Activated CD8-positive, alpha-beta memory T cell treated with anti-CD3 and anti-CD28 coated beads for 24 hours (primary cell): Measurements from ENCODE around the gene CPNE8.
"Not testable (repeated sequence)": the region's sequence is repeated elsewhere in the genome, so short reads cannot be mapped to it uniquely, and the experiment has no call there.

Experiments used
- DNase-seq: peaks from one replicate; pipeline ENCODE4 v3.0.0-alpha.2; 2020

The CPNE8 gene

DNA sequence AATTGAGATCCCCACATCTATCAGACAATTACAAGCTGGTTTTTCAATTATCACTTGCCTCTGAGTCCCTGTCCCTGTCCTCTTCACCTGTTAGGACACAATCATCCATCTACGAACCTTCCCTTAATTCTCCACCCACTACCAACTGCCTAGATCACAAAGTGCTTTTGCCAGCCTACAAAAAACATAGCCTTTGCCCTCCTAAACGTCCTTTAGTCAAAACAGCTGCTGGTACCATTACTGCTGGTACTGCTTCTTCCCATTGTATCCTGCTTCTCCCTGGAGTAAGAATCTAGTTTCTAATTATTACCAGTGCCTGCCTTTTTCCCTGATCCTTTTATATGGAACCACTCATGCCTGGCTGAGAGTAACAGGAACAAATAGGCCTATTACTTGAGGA lies 82.1 kb downstream of the CPNE8 start:
- DNase-seq: no peak

DNA sequence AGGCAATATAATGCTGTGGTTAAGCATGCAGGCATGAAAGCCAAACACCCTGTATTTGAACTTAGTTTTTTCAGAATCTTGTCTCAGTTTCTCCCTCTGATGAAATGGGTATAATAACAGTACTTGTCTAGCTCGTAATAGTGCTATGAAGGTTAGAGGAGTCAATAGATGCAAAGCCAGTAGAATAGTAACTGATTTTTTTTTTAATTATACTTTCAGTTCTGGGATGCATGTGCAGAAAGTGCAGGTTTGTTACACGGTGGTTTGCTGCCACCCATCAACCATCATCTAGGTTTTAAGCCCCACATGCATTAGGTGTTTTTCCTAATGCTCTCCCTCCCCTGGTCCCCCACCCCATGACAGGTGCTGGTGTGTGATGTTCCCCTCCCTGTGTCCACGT lies 87.4 kb downstream of the CPNE8 start:
- DNase-seq: no peak

DNA sequence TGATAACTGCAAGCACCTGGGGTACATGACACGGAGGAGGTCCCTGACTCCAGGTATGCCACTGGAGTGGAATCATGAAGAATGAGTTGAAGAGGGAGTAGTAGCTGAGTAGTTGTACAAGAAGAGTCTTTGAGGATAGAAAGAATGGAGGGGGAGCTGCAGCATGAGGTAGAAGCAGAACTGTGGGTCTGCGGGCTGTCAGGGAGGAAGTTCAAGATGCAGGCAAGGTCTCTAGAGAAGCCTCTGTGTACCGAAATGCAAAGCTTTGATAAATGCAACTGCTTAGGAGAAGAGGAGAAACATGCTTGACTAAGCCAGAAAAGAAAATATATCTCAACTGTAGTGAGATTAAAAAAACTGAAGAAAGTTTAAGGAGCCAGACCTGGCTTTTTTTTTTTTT lies 91.5 kb downstream of the CPNE8 start:
- no peak for DNase-seq

DNA sequence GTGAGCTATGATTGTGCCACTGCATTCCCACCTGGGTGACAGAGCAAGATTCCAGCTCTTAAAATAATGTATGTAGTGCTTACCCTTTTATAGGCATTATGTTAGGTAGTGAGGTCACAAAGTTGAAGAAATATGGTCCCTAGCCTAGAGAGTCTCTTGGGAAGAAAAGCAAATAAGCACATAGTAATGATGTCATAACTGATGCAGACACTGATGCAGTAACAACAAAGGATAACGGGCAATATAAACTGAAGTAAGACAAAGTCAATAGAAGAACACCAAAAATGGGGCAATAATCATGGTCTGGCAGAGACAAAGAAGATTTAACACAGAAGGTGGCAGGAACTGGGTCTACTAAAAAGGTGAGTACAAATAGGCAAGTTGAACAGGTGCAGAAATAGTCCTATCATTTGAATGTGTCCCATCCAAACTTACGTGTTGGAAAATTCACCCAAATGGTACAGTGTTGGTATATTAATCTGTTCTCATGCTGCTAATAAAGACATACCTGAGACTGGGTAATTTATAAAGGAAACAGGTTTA lies 93.5 kb downstream of the CPNE8 start:
- DNase-seq: no peak

DNA sequence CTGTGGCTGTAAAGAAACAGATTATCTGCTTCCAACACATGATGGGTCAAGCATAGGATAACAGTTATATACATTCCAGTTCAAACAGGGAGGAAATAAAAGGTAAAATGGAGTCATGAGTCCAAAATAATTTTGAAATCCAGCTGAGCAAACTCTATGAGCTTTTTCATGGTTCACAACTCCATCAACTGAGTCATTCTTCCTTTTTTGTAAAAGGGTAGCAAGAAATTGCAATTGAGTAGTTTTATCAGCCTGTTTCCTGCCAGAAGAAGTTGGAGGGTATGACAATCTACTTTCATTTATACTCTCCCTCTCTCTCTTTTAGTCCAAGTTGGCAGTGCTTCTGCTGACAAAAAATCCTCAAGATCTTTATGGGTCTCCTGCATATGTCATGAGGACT lies 95.6 kb downstream of the CPNE8 start:
- DNase-seq: no peak

DNA sequence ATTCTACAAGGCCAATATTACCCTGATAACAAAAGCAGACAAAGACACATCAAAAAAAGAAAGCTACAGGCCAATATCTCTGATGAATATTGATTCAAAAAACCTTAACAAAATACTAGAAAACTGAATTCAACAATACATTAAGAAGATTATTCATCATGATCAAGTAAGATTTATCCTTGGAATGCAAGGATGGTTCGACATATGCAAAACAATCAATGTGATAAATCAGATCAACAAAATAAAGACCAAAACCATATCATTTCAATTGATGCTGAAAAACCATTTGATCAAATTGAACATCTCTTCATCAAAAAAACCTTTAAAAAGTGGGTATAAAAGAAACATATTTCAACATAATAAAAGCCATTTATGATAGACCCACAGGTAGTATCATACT lies 117.3 kb downstream of the CPNE8 start:
- no peak for DNase-seq

DNA sequence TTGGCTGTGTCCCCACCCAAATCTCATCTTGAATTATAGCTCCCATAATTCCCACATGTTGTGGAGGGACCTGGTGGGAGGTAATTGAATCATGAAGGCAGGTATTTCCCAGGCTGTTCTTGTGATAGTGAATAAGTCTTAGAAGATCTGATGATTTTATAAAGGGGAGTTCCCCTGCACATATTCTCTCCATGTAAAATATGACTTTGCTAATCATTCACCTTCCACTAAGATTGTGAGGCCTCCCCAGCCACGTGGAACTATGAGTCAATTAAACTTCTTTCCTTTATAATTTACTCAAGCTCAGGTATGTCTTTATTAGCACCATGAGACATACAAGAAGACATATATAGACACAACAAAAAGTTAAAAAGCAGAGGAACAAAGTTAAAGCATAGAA lies 120.0 kb downstream of the CPNE8 start:
- DNase-seq: no peak

DNA sequence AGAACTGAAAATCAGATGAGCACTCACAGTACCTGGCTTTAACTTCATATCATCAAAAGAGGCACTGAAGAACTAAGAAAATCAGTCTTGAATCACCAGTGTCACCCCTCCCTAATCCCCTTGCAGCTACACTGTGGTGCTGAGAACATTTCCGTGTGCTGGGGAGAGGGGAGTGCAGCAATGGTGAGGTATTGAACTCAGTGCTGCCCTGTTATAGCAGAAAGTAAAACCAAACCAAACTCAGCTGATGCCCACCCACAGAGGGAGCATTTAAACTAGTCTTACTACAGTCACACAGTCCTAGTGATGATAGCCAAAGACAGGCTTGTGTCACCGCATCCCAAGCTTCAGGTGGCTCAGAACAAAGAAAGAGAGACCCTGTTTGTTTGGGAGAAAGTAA lies 122.1 kb downstream of the CPNE8 start:
- DNase-seq: no peak

DNA sequence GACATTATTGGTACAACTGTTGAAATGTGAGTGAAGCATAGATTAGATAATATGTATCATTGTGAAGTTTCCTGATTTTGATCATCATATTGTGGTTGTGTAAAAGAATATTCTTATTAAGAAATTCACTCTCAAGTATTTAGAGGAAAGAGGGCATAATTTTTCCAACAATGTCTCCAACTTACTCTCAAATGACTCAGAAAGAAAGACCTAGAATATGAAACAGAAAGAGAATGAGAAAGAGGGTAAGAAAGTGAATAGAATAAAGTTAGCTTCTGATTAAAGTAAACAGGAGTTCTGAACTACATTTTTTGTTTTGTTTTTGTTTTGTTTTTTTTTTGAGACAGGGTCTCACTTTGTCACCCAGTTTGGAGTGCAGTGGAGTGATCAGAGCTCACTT lies 123.0 kb downstream of the CPNE8 start:
- DNase-seq: no peak

DNA sequence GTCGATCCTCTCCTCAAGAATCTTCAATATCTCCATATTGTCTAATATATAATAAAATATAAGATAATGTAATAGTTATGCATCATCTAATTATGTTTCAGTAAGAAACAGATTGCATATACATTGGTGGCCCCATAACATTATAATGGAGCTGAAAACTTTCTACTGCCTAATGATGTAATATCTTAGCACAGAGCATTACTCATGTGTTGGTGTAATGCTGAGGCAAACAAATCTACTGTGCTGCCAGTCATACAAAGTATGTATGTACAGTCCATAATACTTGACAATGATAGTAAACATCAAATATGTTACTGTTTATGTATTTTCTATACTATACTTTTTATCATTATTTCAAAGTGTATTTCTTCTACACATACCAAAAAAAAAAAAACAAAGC lies 128.7 kb downstream of the CPNE8 start:
- no peak for DNase-seq

DNA sequence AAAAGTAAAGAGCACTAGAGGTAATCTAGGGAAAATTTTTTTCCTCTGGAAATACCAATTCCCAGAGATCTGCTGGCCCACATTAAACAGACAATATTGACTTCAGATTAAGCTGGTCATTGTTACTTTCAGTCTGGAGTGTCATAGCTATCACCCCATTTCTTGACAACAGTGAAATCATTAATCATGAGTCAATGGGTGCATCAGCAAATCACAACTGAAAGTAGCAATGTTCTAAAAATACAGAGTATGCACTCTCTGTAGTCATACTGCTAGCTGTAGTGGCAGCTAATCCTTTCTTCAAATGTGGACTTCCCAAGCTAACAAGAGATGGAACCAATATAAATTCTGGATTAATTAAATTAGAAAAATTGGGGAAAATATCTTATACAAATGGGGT lies 129.9 kb downstream of the CPNE8 start:
- DNase-seq: no peak

DNA sequence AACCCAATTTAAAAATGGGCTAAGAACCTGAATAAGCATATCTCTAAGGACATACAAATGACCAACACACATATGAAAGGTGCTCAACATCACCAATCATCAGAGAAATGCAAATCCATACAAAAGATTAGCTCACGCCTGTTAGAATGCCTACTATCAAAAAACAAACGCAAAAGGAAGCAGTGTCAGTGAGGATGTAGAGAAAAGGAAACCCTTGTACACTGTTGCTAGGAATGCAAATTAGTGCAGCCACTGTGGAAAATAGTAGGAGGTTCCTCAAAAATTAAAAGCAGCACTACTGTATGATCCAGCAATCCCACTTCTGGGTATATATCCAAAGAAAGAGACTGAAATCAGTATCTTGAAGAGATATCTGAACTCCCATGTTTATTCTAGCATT lies 133.0 kb downstream of the CPNE8 start:
- no peak for DNase-seq

DNA sequence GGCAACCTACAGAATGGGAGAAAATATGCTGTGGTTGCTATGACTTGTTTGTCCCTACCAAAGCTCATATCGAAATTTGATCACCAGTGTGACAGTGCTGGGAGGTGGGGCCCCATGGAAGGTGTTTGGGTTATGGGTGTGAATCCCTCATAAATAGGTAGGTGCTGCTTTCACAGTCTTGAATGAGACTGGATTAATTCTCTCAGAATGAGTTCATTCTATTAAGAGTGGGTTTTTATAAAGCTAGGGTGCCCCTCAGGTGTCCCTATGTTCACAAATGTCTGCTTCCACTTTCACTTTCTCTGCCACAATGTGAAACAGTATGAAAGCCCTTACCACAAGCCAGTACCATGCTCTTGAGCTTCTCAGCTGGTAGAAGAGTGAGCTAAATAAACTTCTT lies 133.5 kb downstream of the CPNE8 start:
- DNase-seq: no peak

DNA sequence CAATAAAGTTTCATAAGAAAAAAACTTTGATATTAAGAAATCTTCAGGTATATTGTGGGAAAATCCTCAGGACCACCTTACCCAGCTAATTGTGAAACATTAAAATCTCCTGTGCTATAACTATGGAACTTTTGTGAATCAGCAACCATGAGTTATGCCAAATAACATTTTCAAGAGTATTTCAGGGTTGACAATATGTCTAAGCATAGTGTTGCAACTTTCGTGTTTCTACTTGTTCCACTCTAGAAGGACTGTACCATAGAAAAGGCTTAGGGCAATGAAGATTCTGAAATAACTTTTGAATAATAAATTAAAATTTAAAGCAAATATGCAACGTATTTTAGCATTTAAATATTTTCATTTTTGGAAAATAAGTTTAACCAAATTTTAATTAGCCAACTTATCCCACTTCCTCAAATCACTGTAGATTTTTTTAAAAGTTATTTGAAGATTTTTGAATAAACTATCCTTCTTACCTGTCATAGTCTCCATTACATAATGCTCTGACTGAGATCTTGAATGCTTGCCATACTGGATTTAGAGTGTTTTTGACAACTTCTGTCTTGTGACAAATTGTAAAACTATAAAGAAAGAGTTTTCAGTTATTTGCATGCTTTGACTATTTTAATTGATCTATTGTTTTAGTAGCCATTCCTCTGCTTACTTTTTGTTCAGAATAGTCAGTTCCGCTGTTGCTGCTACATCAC lies 143.6 kb downstream of the CPNE8 start:
- DNase-seq: no peak

DNA sequence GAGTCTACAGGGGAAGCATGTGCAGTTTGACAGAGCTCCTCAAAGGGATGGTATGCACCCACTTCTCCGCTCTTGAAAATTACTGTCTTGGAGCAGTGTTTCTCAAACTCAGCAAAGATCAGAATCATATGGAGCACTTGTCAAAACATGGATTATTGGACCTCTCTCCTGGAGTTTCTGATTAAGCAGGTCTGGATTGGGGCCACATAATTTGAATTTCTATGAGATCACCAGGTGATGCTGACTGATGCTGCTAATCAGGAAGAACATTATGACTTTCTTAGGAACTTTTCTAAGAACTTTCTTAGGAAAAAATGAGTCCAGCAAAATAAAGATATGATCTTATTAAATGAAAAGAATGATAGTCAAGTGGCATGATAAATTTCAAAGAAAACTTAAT lies 144.3 kb downstream of the CPNE8 start:
- DNase-seq: no peak

DNA sequence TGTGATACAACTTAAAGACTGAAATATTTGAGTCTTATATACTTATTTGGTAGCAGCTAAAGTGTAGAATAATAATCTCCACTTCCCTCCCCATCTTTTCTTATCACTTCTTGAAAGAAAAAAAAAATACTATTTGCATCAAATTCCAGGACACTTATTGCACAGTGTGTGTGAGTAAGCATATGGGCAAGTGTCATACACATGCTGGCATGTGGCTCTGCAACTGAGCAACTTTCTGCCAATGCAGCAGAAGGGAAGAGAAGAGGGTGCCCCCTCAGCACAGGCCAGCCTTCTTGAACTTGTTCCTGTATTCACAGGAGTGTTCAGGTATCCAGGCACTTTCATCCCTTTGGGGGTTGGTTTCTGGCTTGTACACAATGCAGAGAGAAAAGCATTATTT lies 145.8 kb downstream of the CPNE8 start:
- DNase-seq: no peak

DNA sequence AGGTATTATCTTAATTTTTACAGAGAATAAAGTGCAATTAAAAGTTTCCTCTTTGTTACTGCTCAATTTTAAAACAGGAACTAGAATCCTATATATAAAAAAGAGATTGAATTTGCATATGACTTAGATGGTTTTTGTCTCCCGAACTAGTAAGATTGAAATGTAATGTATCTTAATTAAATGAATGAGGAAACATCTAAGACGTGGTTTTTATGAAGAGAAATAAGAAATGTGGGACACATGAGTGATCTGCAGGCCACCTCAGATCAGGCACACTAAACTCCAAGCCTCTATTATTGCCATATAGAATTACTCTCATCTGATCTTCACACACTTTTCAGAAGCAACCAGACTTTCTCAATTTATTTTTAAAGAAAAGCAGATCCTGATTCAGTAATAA lies 158.6 kb downstream of the CPNE8 start:
- DNase-seq: no peak

DNA sequence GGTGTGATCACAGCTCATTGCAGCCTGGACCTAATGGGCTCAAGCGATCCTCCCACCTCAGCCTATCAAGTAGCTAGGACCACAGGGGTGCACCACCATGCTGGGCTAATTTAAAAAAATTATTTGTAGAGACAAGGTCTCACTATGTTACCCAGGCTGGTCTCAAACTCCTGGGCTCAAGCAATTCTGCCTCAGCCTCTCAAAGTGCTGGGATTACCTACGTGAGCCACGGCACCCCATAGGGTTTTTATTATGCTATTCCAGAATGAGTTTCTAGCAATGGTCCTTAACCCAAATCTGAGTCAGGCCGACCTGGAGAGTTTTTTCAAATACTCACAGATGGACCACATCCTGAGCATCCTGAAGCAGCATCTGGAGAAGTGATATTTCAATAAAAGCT lies 159.8 kb downstream of the CPNE8 start:
- no peak for DNase-seq

DNA sequence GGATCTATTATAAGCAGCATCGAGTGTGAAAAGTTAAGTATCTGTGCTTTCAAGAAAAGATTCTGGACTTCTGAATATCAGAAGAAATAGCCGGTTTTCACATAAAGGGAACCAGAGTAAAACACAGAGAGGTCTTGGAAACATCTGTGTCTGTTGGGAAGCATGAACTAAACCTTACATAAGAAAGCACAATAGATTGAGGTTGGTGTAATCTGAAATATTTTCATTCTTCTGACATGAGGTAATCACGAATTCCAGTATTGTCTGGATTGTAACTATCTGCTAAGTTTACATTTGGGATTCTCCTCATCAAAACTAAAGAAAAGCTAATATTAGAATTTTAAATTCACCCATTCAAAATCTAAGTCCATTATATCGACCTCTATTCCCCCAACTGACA lies 161.3 kb downstream of the CPNE8 start:
- DNase-seq: no peak

DNA sequence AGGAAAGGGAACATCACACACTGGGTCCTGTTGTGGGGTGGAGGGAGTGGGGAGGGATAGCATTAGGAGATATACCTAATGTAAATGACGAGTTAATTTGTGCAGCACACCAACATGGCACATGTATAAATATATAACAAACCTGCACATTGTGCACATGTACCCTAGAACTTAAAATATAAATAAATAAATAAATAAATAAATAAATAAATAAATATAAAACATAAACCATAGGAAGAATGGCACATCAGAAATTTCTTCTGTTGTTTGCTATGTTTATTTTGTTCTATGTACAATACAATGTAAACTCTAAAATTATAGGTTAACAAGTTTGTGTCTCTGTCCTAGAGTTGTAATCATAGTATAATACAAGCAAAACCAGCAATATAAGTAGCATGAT lies 162.9 kb downstream of the CPNE8 start:
- DNase-seq: not testable (repeated sequence)

DNA sequence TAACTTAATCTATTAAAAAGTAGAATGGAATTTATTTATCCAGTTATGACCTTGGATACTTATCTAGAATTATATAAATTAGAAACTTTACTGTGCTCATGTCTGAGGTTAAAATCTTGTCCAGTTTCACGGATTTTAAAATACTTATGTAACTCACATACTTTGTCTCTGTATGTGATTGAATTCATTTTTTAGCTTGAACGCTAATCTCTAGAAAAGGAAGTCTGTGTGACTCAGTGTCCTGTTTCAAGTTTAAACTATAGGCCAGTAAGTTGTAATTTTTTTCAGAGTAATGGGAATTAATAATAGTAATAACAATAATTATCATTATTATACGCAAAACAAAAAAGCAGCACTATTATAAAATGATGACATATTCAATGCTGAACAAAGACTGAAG lies 168.6 kb downstream of the CPNE8 start:
- no peak for DNase-seq

DNA sequence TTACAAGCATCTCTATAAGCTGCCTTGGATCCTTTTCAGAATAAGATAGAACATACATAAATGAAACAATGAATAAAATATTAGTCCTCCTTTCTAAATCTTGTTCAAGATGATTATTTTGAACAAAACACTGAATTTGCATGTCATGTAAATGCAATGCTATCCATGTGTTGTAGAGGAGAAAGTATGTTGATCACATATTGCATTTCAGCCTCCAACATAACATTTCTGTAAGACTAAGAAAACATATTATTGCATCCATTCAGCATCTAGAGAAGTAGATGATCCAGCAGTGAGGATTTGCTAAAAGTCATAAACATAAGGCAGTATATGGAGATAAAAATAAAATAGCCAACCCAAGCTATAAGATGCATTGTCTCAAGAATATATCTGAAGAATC lies 172.6 kb downstream of the CPNE8 start:
- DNase-seq: no peak

DNA sequence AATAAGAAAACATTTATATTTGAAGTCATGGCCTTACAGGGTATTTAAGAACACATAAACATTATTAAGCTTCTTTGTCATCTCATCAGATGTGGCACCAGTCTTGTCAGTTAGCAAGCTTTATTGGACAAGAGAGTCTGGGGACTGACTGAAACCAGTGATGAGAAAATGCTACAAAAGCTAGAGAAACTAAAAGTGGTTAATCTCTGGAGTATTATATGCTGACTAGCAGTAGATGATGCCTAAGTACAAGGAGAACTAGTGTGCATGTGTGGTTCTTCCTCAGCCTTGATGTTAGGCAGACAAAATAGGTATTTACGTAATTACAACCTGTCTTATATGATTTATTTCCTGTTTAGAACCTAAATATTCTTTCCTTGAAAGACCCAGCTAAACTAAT lies 176.5 kb downstream of the CPNE8 start:
- DNase-seq: no peak

DNA sequence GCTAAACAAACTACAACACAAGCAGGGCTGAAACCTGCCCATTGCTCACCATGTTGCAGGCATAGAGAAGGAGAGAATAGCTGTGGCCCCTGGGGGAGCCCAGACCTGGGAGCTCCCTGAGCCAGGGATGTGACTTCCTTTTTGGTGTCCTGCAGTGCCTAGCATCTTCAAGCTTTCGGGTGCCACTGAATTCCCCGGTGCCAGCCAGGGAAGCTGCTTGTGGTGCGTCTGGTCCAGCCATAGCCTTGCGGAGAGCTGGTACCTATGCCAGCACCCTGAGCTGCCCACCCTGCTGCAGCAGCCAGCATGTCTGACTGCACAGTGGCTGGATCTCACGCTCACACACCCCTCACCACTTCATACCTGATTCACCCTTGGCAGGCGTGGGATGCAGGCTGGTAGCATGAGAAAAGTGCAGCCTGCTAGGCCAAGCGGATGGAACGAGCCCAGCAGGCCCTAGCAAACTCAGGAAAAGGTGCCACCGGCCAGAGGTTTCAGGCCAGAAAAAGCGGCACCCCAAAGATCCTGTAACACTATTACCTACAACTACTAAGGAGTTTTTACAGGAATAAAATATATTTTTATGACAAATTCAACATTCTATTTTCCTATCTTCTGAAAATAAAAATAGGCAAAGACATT lies 183.7 kb downstream of the CPNE8 start:
- DNase-seq: no peak

DNA sequence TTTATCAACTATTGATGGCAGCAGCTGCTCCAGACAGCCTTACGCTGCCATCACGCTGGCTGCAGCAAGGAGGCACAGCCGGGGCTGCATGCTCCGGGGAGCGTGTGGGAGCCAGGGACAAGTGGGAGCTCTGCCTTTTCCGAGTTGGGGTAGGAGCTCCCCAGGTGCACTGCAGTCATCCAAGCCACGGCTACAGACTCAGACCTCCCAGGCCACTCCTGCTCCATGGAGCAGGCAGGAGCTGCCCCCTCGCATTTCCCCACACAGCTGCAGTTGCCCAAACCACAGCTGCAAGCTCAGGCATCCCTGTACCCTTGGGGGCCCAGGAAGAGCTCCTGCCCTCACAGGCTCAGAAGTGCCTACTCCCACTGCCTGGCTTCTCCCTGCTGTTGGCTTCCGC lies 184.7 kb downstream of the CPNE8 start:
- DNase-seq: no peak
